ENCODE measurements around the gene BTBD8. TPM values are rescaled to one million over a fixed set of nuclear protein-coding genes. Genes with fewer than 3 reads are reported as not detected.

BTBD8 gene
- total and polyA plus RNA-seq, 3 donors from 2014 or later, result 4.5 to 15.3 (median 14.6) TPM

DNA sequence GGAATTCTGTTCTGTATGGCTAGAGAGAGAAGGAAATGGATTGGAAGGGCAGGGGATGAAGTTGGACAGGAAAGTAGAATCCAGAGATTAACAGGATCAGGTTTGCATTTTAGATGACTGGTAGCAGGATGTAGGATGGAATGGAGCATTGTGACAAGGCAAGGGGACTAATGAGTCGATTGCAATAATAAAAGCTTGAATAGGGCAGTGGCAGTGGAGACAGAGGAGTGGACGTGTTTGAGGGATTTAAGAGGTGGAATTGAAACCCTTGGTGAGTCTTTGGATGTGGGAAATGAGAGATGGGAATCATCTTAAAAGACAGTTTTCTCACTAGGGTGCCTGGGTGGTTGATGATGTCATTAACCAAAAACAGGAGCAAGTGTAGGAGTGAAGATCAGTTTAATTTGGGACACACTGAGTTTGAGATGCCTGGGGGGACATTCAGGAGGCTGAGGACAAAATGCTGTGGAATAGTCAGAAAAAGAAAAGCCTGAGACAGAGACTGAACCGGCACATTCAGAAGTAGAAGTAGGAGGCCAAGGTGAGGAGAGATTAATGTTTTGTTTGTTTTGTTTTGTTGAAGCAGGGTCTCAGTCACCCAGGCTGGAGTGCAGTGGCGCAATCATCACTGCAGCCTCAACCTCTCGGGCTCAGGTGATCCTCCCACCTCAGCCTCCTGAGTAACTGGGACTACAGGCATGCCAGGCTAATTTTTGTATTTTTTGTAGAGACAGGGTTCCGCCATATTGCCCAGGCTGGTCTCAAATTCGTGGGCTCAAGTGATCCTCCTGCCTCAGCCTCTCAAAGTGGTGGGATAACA lies 108.5 kb downstream of the BTBD8 start:
- intact Hi-C loops (cut with DNase I; ENCODE audit: low total_unique reads), result no loop called here
- Histone ChIP-seq H3K4me1 (no peaks in the 10 kb centered on the region), H3K27ac (no peak overlapping the region), H3K36me3 (ENCODE audit: low read depth, missing control alignments) (no peaks in the 10 kb centered on the region), H3K27me3 (no peaks in the 10 kb centered on the region), H3K4me3 (no peak overlapping the region), H3K9me3 (no peaks in the 10 kb centered on the region)
- no peak for DNase-seq
- WGBS, 2 donors, result 77 to 85% methylated on average over 7 of the region's 7 CpGs
- TF ChIP-seq, protein P1, sequence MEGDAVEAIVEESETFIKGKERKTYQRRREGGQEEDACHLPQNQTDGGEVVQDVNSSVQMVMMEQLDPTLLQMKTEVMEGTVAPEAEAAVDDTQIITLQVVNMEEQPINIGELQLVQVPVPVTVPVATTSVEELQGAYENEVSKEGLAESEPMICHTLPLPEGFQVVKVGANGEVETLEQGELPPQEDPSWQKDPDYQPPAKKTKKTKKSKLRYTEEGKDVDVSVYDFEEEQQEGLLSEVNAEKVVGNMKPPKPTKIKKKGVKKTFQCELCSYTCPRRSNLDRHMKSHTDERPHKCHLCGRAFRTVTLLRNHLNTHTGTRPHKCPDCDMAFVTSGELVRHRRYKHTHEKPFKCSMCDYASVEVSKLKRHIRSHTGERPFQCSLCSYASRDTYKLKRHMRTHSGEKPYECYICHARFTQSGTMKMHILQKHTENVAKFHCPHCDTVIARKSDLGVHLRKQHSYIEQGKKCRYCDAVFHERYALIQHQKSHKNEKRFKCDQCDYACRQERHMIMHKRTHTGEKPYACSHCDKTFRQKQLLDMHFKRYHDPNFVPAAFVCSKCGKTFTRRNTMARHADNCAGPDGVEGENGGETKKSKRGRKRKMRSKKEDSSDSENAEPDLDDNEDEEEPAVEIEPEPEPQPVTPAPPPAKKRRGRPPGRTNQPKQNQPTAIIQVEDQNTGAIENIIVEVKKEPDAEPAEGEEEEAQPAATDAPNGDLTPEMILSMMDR (IDR thresholded peaks at IDR 0.05), result no peak

DNA sequence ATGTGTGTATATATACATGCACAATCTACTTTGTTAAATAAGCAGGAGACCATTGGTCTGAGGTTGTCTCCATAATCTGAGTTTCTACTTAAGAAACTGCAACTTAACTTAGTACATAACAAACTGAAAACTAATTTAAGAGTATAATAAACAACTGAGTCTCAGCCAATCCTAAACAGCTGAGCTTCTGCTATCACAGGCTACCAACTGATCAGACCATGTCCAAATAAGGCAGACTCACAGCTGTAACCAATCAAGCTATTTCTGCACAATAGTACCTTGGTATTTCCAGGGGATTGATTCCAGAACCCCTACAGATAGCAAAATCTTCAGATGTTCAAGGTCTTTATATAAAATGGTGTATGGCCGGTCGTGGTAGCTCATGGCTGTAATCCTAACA lies 111.6 kb downstream of the BTBD8 start:
- H3K9me3 ChIP-seq, result no peaks in the 10 kb centered on the region
- DNase-seq, result no peak
- TF ChIP-seq, protein P1 (IDR thresholded peaks at IDR 0.05), result no peak
- no peak for TF ChIP-seq POLR2A (IDR thresholded peaks at IDR 0.05)
- no peak overlapping the region for H3K27ac ChIP-seq
- WGBS, 2 donors, result 63 to 76% methylated on average over 2 of the region's 2 CpGs
- H3K4me3 ChIP-seq, result no peak overlapping the region
- no peaks in the 10 kb centered on the region for H3K27me3 ChIP-seq
- no peaks in the 10 kb centered on the region for H3K36me3 ChIP-seq (ENCODE audit: low read depth, missing control alignments)
- intact Hi-C loops (cut with DNase I; ENCODE audit: low total_unique reads), result no loop called here
- H3K4me1 ChIP-seq, result no peaks in the 10 kb centered on the region

DNA sequence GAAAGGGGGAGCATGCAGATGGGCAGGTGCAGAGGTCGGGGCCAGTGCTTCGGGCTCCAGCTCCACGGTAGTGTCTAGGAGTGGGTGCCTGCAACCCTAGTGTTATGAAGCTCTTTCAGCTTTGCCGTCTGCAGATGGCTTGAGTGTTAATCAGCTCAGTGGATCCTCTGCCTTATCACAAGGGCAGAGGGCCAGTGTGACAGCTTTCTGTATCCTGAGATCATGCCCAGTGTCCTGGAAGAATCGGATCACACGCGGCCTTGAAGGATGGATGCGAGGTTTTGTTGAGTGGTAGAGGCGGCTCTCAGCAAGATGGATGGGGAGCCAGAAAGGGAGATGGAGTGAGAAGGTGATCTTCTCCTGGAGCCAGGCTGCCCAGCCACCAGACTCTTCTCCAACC lies 112.1 kb downstream of the BTBD8 start:
- no peak for DNase-seq
- Histone ChIP-seq H3K9me3 (no peaks in the 10 kb centered on the region), H3K27me3 (no peaks in the 10 kb centered on the region), H3K36me3 (ENCODE audit: low read depth, missing control alignments) (no peaks in the 10 kb centered on the region), H3K4me3 (no peak overlapping the region), H3K4me1 (no peaks in the 10 kb centered on the region), H3K27ac (no peak overlapping the region)
- TF ChIP-seq POLR2A (IDR thresholded peaks at IDR 0.05), result no peak
- TF ChIP-seq, protein P1 (IDR thresholded peaks at IDR 0.05), result no peak
- intact Hi-C loops (cut with DNase I; ENCODE audit: low total_unique reads), result no loop called here
- 85 to 94% methylated on average over 5 to 9 of the region's 9 CpGs for WGBS, 2 donors

DNA sequence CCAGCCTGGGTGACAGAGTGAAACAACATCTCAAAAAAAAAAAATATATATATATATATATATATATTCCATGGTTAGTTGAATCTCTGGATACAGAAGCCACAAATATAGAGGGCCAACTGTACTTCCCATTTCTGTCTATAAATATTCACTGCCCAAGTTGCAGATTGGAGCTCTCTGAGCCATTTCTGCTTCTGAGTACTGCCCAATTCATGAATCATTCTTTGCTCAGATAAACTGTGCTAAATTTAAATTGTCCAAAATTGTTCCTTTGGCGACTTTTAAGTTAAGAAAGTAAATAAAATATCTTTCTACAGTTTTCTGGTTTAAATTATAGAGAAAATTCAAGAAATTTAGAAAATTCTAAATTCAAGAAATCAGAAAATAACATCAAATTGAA lies 114.4 kb downstream of the BTBD8 start:
- no peak for DNase-seq
- Histone ChIP-seq H3K9me3 (no peaks in the 10 kb centered on the region), H3K27me3 (no peaks in the 10 kb centered on the region), H3K36me3 (ENCODE audit: low read depth, missing control alignments) (no peaks in the 10 kb centered on the region), H3K4me3 (no peak overlapping the region), H3K4me1 (no peaks in the 10 kb centered on the region), H3K27ac (no peak overlapping the region)
- TF ChIP-seq POLR2A (IDR thresholded peaks at IDR 0.05), result no peak
- TF ChIP-seq, protein P1 (IDR thresholded peaks at IDR 0.05), result no peak
- intact Hi-C loops (cut with DNase I; ENCODE audit: low total_unique reads), result no loop called here
- 72 to 80% methylated on average over 1 of the region's 1 CpG for WGBS, 2 donors

DNA sequence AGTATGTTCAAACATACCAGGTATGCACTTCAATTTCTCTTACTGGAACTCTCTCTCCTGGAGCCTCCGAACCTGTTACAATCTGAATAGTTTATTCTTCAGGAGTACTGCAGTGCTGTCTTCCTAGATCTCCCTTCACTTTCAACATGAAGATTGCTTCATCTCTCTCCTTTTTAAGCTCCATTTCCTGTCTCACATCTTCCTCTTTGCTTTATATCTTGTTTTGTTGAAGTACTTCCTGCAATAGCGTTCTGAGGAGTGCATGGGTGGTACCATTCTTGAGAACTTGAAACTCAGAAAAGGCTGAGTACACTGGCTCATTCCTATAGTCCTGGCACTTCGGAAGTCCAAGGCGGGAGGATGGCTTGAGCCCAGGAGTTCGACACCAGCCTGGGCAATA lies 121.8 kb downstream of the BTBD8 start:
- intact Hi-C loops (cut with DNase I; ENCODE audit: low total_unique reads), result no loop called here
- no peak overlapping the region for H3K4me3 ChIP-seq
- H3K27me3 ChIP-seq, result no peaks in the 10 kb centered on the region
- DNase-seq, result no peak
- 84 to 90% methylated on average over 5 of the region's 5 CpGs for WGBS, 2 donors
- TF ChIP-seq, protein P1 (IDR thresholded peaks at IDR 0.05), result no peak
- TF ChIP-seq POLR2A (IDR thresholded peaks at IDR 0.05), result no peak
- H3K27ac ChIP-seq, result no peak overlapping the region
- no peaks in the 10 kb centered on the region for H3K36me3 ChIP-seq (ENCODE audit: low read depth, missing control alignments)
- H3K4me1 ChIP-seq, result no peaks in the 10 kb centered on the region
- no peaks in the 10 kb centered on the region for H3K9me3 ChIP-seq

All from testis (tissue), 3 donors.